ENCODE results near the gene LCP2. TPM values are rescaled to one million over a fixed set of nuclear protein-coding genes. Genes with fewer than 3 reads are reported as not detected.

LCP2 gene
- total RNA-seq, 4 donors from 2014 or later = 1.5 to 8.9 (median 7.7) TPM; not detected in 1

GRCh38 chr5:170262061-170263045, 35.2 kb downstream of the LCP2 start:
- TF ChIP-seq POLR2A (IDR thresholded peaks at IDR 0.05) (no peak), POLR2AphosphoS5 (IDR thresholded peaks at IDR 0.05) (no peak), CTCF (IDR thresholded peaks at IDR 0.05) (no peak), EP300 (IDR thresholded peaks at IDR 0.05) (no peak)
- Histone ChIP-seq H3K4me3 (no peak overlapping the region), H3K27me3 (no peaks in the 10 kb centered on the region), H3K4me1 (peaks cover 15% of the 10 kb centered on the region), H3K27ac (no peak overlapping the region), H3K36me3 (peaks cover 13% of the 10 kb centered on the region), H3K9me3 (no peaks in the 10 kb centered on the region)
- DNase-seq (ENCODE audit: low spot score in 2 of 2) = peak in 1 of 2 donors; percentile 42
- 83% methylated on average over 15 of the region's 15 CpGs for WGBS

DNA sequence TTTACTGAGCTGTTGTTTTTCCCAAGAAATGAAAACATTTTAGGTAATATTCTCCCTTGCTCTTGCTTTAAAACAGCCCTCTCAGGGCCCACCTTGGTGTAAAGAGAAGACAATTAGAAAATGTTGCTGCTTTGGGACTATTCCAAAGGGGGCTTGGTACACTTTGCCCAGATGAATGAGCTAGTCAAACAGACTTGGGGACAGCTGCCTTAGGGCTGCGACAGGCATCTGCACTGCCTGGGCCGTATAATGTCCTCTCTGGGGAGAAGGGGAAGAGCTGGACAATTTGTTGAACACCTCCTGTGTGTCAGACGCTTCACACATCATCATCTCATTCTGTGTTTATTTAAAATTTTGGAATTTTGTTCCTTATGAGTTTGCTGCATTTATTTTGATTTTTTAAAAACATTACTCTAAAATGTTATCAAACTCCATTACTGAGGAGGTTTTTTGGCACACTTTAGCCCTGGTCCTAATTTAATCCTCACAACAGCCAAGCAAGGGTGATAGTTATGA, 36.0 kb downstream of the LCP2 start:
- Histone ChIP-seq H3K4me1 (peaks cover 8% of the 10 kb centered on the region), H3K9me3 (no peaks in the 10 kb centered on the region), H3K27ac (no peak overlapping the region), H3K36me3 (peaks cover 20% of the 10 kb centered on the region), H3K27me3 (no peaks in the 10 kb centered on the region), H3K4me3 (no peak overlapping the region)
- DNase-seq (ENCODE audit: low spot score in 2 of 2) = no peak
- TF ChIP-seq POLR2AphosphoS5 (IDR thresholded peaks at IDR 0.05) (no peak), POLR2A (IDR thresholded peaks at IDR 0.05) (no peak), EP300 (IDR thresholded peaks at IDR 0.05) (no peak), CTCF (IDR thresholded peaks at IDR 0.05) (no peak)
- WGBS = 97% methylated on average over 3 of the region's 3 CpGs

DNA sequence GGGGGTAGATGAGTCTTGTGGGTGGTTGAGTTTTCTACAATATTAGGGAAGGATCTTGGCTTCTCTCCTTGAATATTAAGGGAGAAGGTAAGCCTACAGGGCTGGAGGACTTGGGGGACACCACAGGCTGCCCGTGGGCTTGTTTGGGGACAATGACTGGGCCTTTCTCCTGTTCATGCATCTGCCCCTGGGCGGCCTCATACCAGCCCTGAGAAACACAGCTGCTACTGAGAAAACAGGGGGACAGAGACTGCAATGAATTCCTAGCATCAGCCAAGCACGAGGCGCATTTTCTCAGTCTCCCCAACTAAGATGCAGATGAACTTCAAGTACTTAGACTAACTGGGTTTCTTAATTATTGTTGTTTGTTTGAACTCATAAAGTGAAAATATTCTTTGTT, 40.2 kb downstream of the LCP2 start:
- peak in 1 of 2 donors; percentile 27 for DNase-seq (ENCODE audit: low spot score in 2 of 2)
- Histone ChIP-seq H3K4me1 (peaks cover 19% of the 10 kb centered on the region), H3K9me3 (no peaks in the 10 kb centered on the region), H3K4me3 (no peak overlapping the region), H3K36me3 (peaks cover 18% of the 10 kb centered on the region), H3K27me3 (no peaks in the 10 kb centered on the region), H3K27ac (no peak overlapping the region)
- 93% methylated on average over 4 of the region's 4 CpGs for WGBS
- TF ChIP-seq CTCF (IDR thresholded peaks at IDR 0.05) (no peak), POLR2A (IDR thresholded peaks at IDR 0.05) (no peak), EP300 (IDR thresholded peaks at IDR 0.05) (no peak), POLR2AphosphoS5 (IDR thresholded peaks at IDR 0.05) (no peak)

GRCh38 chr5:170256571-170256970, 41.0 kb downstream of the LCP2 start:
- peaks cover 12% of the 10 kb centered on the region for H3K36me3 ChIP-seq
- no peak for TF ChIP-seq CTCF (IDR thresholded peaks at IDR 0.05)
- no peak for TF ChIP-seq POLR2A (IDR thresholded peaks at IDR 0.05)
- no peak for TF ChIP-seq EP300 (IDR thresholded peaks at IDR 0.05)
- TF ChIP-seq POLR2AphosphoS5 (IDR thresholded peaks at IDR 0.05) = no peak

GRCh38 chr5:170254056-170254455, 43.5 kb downstream of the LCP2 start:
- Histone ChIP-seq H3K36me3 (peaks cover 11% of the 10 kb centered on the region), H3K4me1 (peaks cover 45% of the 10 kb centered on the region), H3K9me3 (no peaks in the 10 kb centered on the region), H3K27me3 (no peaks in the 10 kb centered on the region), H3K27ac (peak overlapping the region; percentile 48), H3K4me3 (no peak overlapping the region)
- 73% methylated on average over 8 of the region's 8 CpGs for WGBS
- no peak for TF ChIP-seq EP300 (IDR thresholded peaks at IDR 0.05)
- TF ChIP-seq CTCF (IDR thresholded peaks at IDR 0.05) = no peak
- TF ChIP-seq POLR2AphosphoS5 (IDR thresholded peaks at IDR 0.05) = no peak
- TF ChIP-seq POLR2A (IDR thresholded peaks at IDR 0.05) = no peak
- DNase-seq (ENCODE audit: low spot score in 2 of 2) = peak in 1 of 2 donors; percentile 44

More at GRCh38 chr5:170256571-170256970, 41.0 kb downstream of the LCP2 start:
- no peak overlapping the region for H3K27ac ChIP-seq
- no peaks in the 10 kb centered on the region for H3K9me3 ChIP-seq
- H3K27me3 ChIP-seq = no peaks in the 10 kb centered on the region
- 89% methylated on average over 1 of the region's 1 CpG for WGBS
- H3K4me3 ChIP-seq = no peak overlapping the region
- DNase-seq (ENCODE audit: low spot score in 2 of 2) = peak in 1 of 2 donors; percentile 19
- H3K4me1 ChIP-seq = peaks cover 26% of the 10 kb centered on the region
